Natural killer cell (primary cell): ENCODE data around the gene ANKRD40. TPM values are rescaled to one million over a fixed set of nuclear protein-coding genes. Genes with fewer than 3 reads are reported as not detected.

Source experiments
- ATAC-seq, 3 donors: fragments of 150-1000 bp in 2 of 3; fragments of 200-7000 bp in 1 of 3; cut with Tn5 transposase; 1 replicate in 1 of 3; 2 replicates in 2 of 3; pipeline ENCODE4 v1.10.0; 2021; ENCODE audit warnings: mild to moderate bottlenecking in 2 of 3, moderate library complexity in 2 of 3
- DNase-seq, 2 donors: peaks; one replicate each; pipeline versions ENCODE4 v3.0.0 to v3.0.0-alpha.2; 2013 to 2021; ENCODE audit warnings: mixed read lengths in 1 of 2
- H3K27ac ChIP-seq: one replicate; pipeline ENCODE4 v1.5.1; 2013; ENCODE audit warnings: mild to moderate bottlenecking, low read length
- H3K27me3 ChIP-seq: one replicate; pipeline ENCODE4 v1.6.1; 2013; ENCODE audit warnings: low read length; ENCODE audit not compliant: control insufficient read depth, insufficient read depth
- H3K36me3 ChIP-seq: one replicate; pipeline ENCODE4 v1.6.1; 2013; ENCODE audit warnings: low read length; ENCODE audit not compliant: control insufficient read depth, insufficient read depth
- H3K4me1 ChIP-seq: one replicate; pipeline ENCODE4 v1.6.1; 2013; ENCODE audit warnings: low read length; ENCODE audit not compliant: control insufficient read depth, insufficient read depth
- H3K4me3 ChIP-seq: one replicate; pipeline ENCODE4 v1.5.1; 2013; ENCODE audit warnings: low read length
- H3K9me3 ChIP-seq: one replicate; pipeline ENCODE4 v1.6.1; 2013; ENCODE audit warnings: low read length; ENCODE audit not compliant: control insufficient read depth, insufficient read depth
- H3K27ac Mint-ChIP-seq, 2 donors: one replicate each; pipeline ENCODE4 v1.8.0; 2022; ENCODE audit warnings: mild to moderate bottlenecking in 2 of 2, mixed read lengths in 2 of 2, moderate library complexity in 1 of 2
- H3K27me3 Mint-ChIP-seq, 2 donors: one replicate each; pipeline ENCODE4 v1.8.0; 2022; ENCODE audit warnings: low read depth in 2 of 2, mixed read lengths in 2 of 2
- H3K36me3 Mint-ChIP-seq: one replicate; pipeline ENCODE4 v1.8.0; 2022; ENCODE audit warnings: mixed read lengths
- H3K4me1 Mint-ChIP-seq, 2 donors: one replicate each; pipeline ENCODE4 v1.8.0; 2022; ENCODE audit warnings: mixed read lengths in 2 of 2
- H3K4me3 Mint-ChIP-seq: one replicate; pipeline ENCODE4 v1.8.0; 2022; ENCODE audit warnings: mild to moderate bottlenecking, moderate library complexity, mixed read lengths
- H3K9me3 Mint-ChIP-seq, 2 donors: one replicate each; pipeline ENCODE4 v1.8.0; 2022; ENCODE audit warnings: mixed read lengths in 2 of 2
- WGBS: methylation state at CpG from one replicate; pipeline ENCODE4 v1.1.7; 2013; ENCODE audit warnings: missing lambda C conversion rate; ENCODE audit not compliant: insufficient coverage; 5-methylcytosine and 5-hydroxymethylcytosine counted together
- intact Hi-C: fragments of 100-400 bp; cut with micrococcal nuclease; formaldehyde crosslinking; loops from one replicate; pipeline ENCODE4 v1.14.2; 2022
- total RNA-seq, 4 donors: library from RNA; stranded (reverse); fragments of 120-200 nt in 1 of 4; gene quantifications; one replicate each; pipeline versions ENCODE4 v1.2.3 to v1.2.4, GENCODE V29; 2013 to 2022
- TF ChIP-seq, protein P1 (sequence below): fragments of 200-600 bp; IDR thresholded peaks from one replicate; pipeline ENCODE4 v1.8.0; 2022; ENCODE audit warnings: antibody characterized with exemption

The ANKRD40 gene
- total RNA-seq, 3 donors from 2014 or later (not counting 1 experiment from before 2014, with no cell fraction given) = 22.1 to 32.0 (median 30.8) TPM

GRCh38 chr17:50745631-50746030 lies 37.9 kb upstream of the ANKRD40 start:
- Mint-ChIP-seq H3K4me1 (no peaks in the 10 kb centered on the region), H3K9me3 (no peaks in the 10 kb centered on the region), H3K4me3 (no peak overlapping the region), H3K36me3 (peaks cover 53% of the 10 kb centered on the region), H3K27ac (no peak overlapping the region), H3K27me3 (no peaks in the 10 kb centered on the region)
- H3K27ac ChIP-seq = no peak overlapping the region
- no peaks in the 10 kb centered on the region for H3K27me3 ChIP-seq
- intact Hi-C loops = no loop called here
- H3K4me1 ChIP-seq = no peaks in the 10 kb centered on the region
- ATAC-seq = no peak
- WGBS = 97% methylated on average over 11 of the region's 12 CpGs
- H3K9me3 ChIP-seq = no peaks in the 10 kb centered on the region
- peaks cover 95% of the 10 kb centered on the region for H3K36me3 ChIP-seq
- DNase-seq = no peak
- TF ChIP-seq, protein P1, sequence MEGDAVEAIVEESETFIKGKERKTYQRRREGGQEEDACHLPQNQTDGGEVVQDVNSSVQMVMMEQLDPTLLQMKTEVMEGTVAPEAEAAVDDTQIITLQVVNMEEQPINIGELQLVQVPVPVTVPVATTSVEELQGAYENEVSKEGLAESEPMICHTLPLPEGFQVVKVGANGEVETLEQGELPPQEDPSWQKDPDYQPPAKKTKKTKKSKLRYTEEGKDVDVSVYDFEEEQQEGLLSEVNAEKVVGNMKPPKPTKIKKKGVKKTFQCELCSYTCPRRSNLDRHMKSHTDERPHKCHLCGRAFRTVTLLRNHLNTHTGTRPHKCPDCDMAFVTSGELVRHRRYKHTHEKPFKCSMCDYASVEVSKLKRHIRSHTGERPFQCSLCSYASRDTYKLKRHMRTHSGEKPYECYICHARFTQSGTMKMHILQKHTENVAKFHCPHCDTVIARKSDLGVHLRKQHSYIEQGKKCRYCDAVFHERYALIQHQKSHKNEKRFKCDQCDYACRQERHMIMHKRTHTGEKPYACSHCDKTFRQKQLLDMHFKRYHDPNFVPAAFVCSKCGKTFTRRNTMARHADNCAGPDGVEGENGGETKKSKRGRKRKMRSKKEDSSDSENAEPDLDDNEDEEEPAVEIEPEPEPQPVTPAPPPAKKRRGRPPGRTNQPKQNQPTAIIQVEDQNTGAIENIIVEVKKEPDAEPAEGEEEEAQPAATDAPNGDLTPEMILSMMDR = no peak
- no peak overlapping the region for H3K4me3 ChIP-seq

DNA sequence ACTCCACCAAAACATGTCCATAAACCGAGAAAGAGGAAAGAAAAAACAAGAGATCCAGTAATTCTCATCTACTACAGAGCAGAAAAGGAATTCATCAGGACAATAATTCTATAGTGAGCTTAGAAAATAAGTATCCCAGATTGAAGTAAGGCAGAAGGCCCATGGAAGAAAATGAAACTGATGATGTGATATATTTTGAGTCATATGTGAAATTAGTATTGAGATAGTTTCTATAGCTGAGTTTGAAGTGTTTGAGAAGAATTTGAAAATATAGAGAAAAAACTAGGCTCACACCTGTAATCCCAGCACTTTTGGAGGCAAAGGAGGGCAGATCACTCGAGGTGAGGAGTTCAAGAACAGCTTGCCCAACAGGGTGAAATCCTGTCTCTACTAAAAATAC lies 31.4 kb upstream of the ANKRD40 start:
- Histone ChIP-seq H3K4me3 (no peak overlapping the region), H3K9me3 (no peaks in the 10 kb centered on the region), H3K27me3 (no peaks in the 10 kb centered on the region), H3K27ac (no peak overlapping the region), H3K4me1 (peaks cover 10% of the 10 kb centered on the region), H3K36me3 (peaks cover 61% of the 10 kb centered on the region)
- intact Hi-C loops = no loop called here
- Mint-ChIP-seq H3K27ac (peak overlapping the region; percentile 64 to 74), H3K4me3 (no peak overlapping the region), H3K9me3 (no peaks in the 10 kb centered on the region), H3K4me1 (peaks cover 26 to 36% of the 10 kb centered on the region in 2 donors), H3K36me3 (peaks cover 10% of the 10 kb centered on the region), H3K27me3 (no peaks in the 10 kb centered on the region)
- TF ChIP-seq, protein P1 = no peak
- no peak for DNase-seq
- no peak for ATAC-seq
- 64% methylated on average over 2 of the region's 2 CpGs for WGBS

DNA sequence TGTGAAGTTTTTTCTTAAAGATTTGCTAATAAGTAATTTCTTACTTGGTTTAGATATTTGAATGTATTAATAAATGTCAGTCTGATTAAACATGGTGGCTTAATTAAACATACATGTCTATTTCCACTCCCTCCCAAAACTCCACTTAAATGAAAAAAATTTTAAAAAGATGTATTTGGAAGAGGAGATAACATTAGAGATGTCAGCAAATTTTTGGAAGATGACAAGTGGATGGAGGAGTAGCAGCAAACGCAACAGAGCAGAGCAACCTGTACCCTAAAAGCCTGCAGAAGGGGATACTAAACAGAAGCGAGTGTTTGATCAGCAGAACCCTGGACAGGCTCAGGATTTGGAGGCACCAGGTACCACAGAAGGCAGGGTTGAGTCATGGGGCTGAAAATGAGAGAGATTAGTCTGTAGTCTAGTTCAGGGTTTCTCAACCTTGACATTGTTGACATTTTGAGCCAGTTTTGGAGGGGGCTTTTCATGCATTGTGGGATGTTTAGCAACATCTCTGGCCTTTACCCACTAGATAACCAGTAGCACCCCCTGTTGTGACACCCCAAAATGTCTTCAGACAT lies 29.5 kb upstream of the ANKRD40 start:
- H3K36me3 Mint-ChIP-seq = peaks cover 10% of the 10 kb centered on the region
- ATAC-seq = no peak
- H3K27ac Mint-ChIP-seq = peak overlapping the region; percentile 11 to 74

More for the DNA sequence above, 29.5 kb upstream of the ANKRD40 start:
- DNase-seq = no peak
- intact Hi-C loops = no loop called here
- H3K4me1 ChIP-seq = peaks cover 16% of the 10 kb centered on the region
- no peaks in the 10 kb centered on the region for H3K27me3 ChIP-seq
- H3K4me1 Mint-ChIP-seq = peaks cover 34 to 43% of the 10 kb centered on the region in 2 donors
- no peak overlapping the region for H3K4me3 Mint-ChIP-seq
- H3K27ac ChIP-seq = no peak overlapping the region
- TF ChIP-seq, protein P1 = no peak
- H3K36me3 ChIP-seq = peaks cover 44% of the 10 kb centered on the region
- no peaks in the 10 kb centered on the region for H3K9me3 Mint-ChIP-seq
- H3K9me3 ChIP-seq = no peaks in the 10 kb centered on the region
- 90% methylated on average over 2 of the region's 2 CpGs for WGBS
- no peak overlapping the region for H3K4me3 ChIP-seq
- no peaks in the 10 kb centered on the region for H3K27me3 Mint-ChIP-seq
